HCT116 (cell line): ENCODE data around the gene CNOT2. TPM values are rescaled to one million over a fixed set of nuclear protein-coding genes. Genes with fewer than 3 reads are reported as not detected.

Experiments used
- ATAC-seq: fragments of 200-7000 bp; cut with Tn5 transposase; 2 replicates; pipeline ENCODE4 v1.9.1; 2020; ENCODE audit warnings: mild to moderate bottlenecking, moderate library complexity
- BruUV-seq: library from RNA; stranded (reverse); fragments of 400-500 nt; replicated peaks from 2 replicates; lab custom pipeline; 2021; lab: Mats Ljungman, UMichigan
- CTCF ChIA-PET: fragments of 300-600 bp; sonication (Branson Sonifier 250); formaldehyde crosslinking; loops from one replicate; lab custom pipeline; 2021; ENCODE audit warnings: antibody characterized with exemption; lab: Charles Lee
- POLR2A ChIA-PET: fragments of 300-600, 350-600 bp; sonication (Branson Sonifier 250); formaldehyde crosslinking; loops from one replicate; lab custom pipeline; 2021; ENCODE audit warnings: antibody characterized with exemption; lab: Charles Lee
- RAD21 ChIA-PET, 2 experiments: fragments of 300-600 bp; sonication (Branson Sonifier 250); formaldehyde crosslinking; loops; one replicate each; lab custom pipeline; 2023; ENCODE audit warnings: low total read pairs in 2 of 2; ENCODE audit not compliant: uncharacterized antibody in 2 of 2, unreplicated experiment in 2 of 2, low non-redundant PET in 1 of 2; lab: Charles Lee
- DNase-seq: peaks from one replicate; pipeline ENCODE4 v3.0.0-alpha.2; 2010; ENCODE audit warnings: low read depth, low spot score
- H2AFZ ChIP-seq: fragments of 200-600 bp; shearing (Covaris generic), sonication (generic); 2 replicates; pipeline ENCODE4 v1.6.1; 2017; ENCODE audit warnings: low read depth, mixed run types, mixed read lengths, antibody characterized with exemption, low read length; ENCODE audit not compliant: poor library complexity, severe bottlenecking
- H3K27ac ChIP-seq: 2 replicates; pipeline ENCODE4 v1.5.1; 2012; ENCODE audit warnings: low read depth, low read length
- H3K27me3 ChIP-seq: fragments of 200-600 bp; sonication (generic); 2 replicates; pipeline ENCODE4 v1.6.1; 2016; ENCODE audit warnings: mixed run types, low read length, mixed read lengths; ENCODE audit not compliant: insufficient read depth
- H3K36me3 ChIP-seq, 2 experiments: fragments of 200-500 bp in 1 of 2; fragments of 200-600 bp in 1 of 2; sonication (Bioruptor generic) in 1 of 2; sonication (generic) in 1 of 2; 2 replicates each; pipeline versions ENCODE4 v1.5.1 to v1.6.1; 2014 to 2016; ENCODE audit warnings: low read length in 2 of 2, inconsistent platforms in 1 of 2, mixed read lengths in 1 of 2, mixed run types in 1 of 2; ENCODE audit not compliant: insufficient read depth in 2 of 2, control insufficient read depth in 1 of 2
- H3K4me1 ChIP-seq, 2 experiments: fragments of 200-600 bp in 1 of 2; sonication (generic) in 1 of 2; 2 replicates each; pipeline versions ENCODE4 v1.5.1 to v1.6.1; 2012 to 2017; ENCODE audit warnings: low read length in 2 of 2, inconsistent platforms in 1 of 2, mild to moderate bottlenecking in 1 of 2, mixed read lengths in 1 of 2, mixed run types in 1 of 2, moderate library complexity in 1 of 2; ENCODE audit not compliant: insufficient read depth in 2 of 2, control insufficient read depth in 1 of 2
- H3K4me2 ChIP-seq: fragments of 200-600 bp; sonication (generic); 2 replicates; pipeline ENCODE4 v1.6.1; 2017; ENCODE audit warnings: mixed run types, low read length, mixed read lengths
- H3K4me3 ChIP-seq, 2 experiments: fragments of 200-600 bp in 1 of 2; sonication (generic) in 1 of 2; replicated peaks in 1 of 2; 2 replicates each; pipeline ENCODE4 v1.5.1; 2011 to 2016; ENCODE audit warnings: low read length in 2 of 2, control low read depth in 1 of 2, low read depth in 1 of 2, mild to moderate bottlenecking in 1 of 2, mixed read lengths in 1 of 2, mixed run types in 1 of 2
- H3K79me2 ChIP-seq: fragments of 200-600 bp; sonication (generic); 2 replicates; pipeline ENCODE4 v1.6.1; 2017; ENCODE audit warnings: mild to moderate bottlenecking, mixed run types, low read length, moderate library complexity, mixed read lengths; ENCODE audit not compliant: insufficient read depth
- H3K9ac ChIP-seq: fragments of 200-600 bp; sonication (generic); 2 replicates; pipeline ENCODE4 v1.6.1; 2016; ENCODE audit warnings: low read length, mixed read lengths
- H3K9me2 ChIP-seq: fragments of 200-600 bp; sonication (generic), shearing (Covaris generic); 2 replicates; pipeline ENCODE4 v1.6.1; 2017; ENCODE audit warnings: mixed run types, mild to moderate bottlenecking, moderate library complexity; ENCODE audit not compliant: insufficient read depth
- H3K9me3 ChIP-seq, 2 experiments: fragments of 200-500 bp in 1 of 2; fragments of 200-600 bp in 1 of 2; sonication (Bioruptor generic) in 1 of 2; sonication (generic) in 1 of 2; 2 replicates each; pipeline ENCODE4 v1.6.1; 2014 to 2017; ENCODE audit warnings: low read length in 2 of 2, mixed read lengths in 2 of 2, inconsistent platforms in 1 of 2, low read depth in 1 of 2, mild to moderate bottlenecking in 1 of 2, mixed run types in 1 of 2, moderate library complexity in 1 of 2; ENCODE audit not compliant: control insufficient read depth in 1 of 2, insufficient read depth in 1 of 2
- H4K20me1 ChIP-seq: fragments of 200-600 bp; sonication (generic), shearing (Covaris generic); 2 replicates; pipeline ENCODE4 v1.6.1; 2017; ENCODE audit warnings: mixed run types, mild to moderate bottlenecking, moderate library complexity; ENCODE audit not compliant: insufficient read depth
- ATF3 ChIP-seq: IDR thresholded peaks from 2 replicates; pipeline ENCODE4 v1.6.1; 2012
- CBX3 ChIP-seq: IDR thresholded peaks from 2 replicates; pipeline ENCODE4 v1.6.1; 2012; ENCODE audit warnings: low read depth
- CEBPB ChIP-seq: IDR thresholded peaks from 2 replicates; pipeline ENCODE4 v1.6.1; 2012; ENCODE audit warnings: low read depth
- CTCF ChIP-seq, 3 experiments: fragments of 200-600 bp in 1 of 3; sonication (generic) in 1 of 3; IDR thresholded peaks in 2 of 3; conservative IDR thresholded peaks in 1 of 3; 2 replicates each; pipeline ENCODE4 v1.5.1; 2012 to 2017; ENCODE audit warnings: low read depth in 2 of 3, low read length in 2 of 3, antibody characterized with exemption in 1 of 3, borderline replicate concordance in 1 of 3, control low read depth in 1 of 3, mild to moderate bottlenecking in 1 of 3, mixed read lengths in 1 of 3, mixed run types in 1 of 3, moderate library complexity in 1 of 3; ENCODE audit not compliant: insufficient read depth in 1 of 3
- ELF1 ChIP-seq: IDR thresholded peaks from 2 replicates; pipeline ENCODE4 v1.6.1; 2012; ENCODE audit warnings: low read depth, borderline replicate concordance
- EZH2 ChIP-seq: fragments of 200-600 bp; sonication (generic); IDR thresholded peaks from 2 replicates; pipeline ENCODE4 v1.6.1; 2017; ENCODE audit warnings: antibody characterized with exemption, mixed run types
- EZH2phosphoT487 ChIP-seq: fragments of 200-600 bp; IDR thresholded peaks from 2 replicates; pipeline ENCODE4 v1.6.1; 2018; ENCODE audit warnings: antibody characterized with exemption, borderline replicate concordance
- JUND ChIP-seq: IDR thresholded peaks from 2 replicates; pipeline ENCODE4 v1.6.1; 2012
- MAX ChIP-seq: IDR thresholded peaks from 2 replicates; pipeline ENCODE4 v1.6.1; 2012
- POLR2AphosphoS5 ChIP-seq: IDR thresholded peaks from 2 replicates; pipeline ENCODE4 v1.6.1; 2011; ENCODE audit warnings: mild to moderate bottlenecking, low read depth, low read length, moderate library complexity
- RAD21 ChIP-seq: IDR thresholded peaks from 2 replicates; pipeline ENCODE4 v1.6.1; 2012; ENCODE audit warnings: low read depth, mild to moderate bottlenecking
- REST ChIP-seq: IDR thresholded peaks from 2 replicates; pipeline ENCODE4 v1.6.1; 2012; ENCODE audit warnings: low read depth
- SP1 ChIP-seq: IDR thresholded peaks from 2 replicates; pipeline ENCODE4 v1.6.1; 2012; ENCODE audit warnings: low read depth
- SRF ChIP-seq: IDR thresholded peaks from 2 replicates; pipeline ENCODE4 v1.6.1; 2012; ENCODE audit warnings: low read depth
- ZBTB33 ChIP-seq: IDR thresholded peaks from 2 replicates; pipeline ENCODE4 v1.6.1; 2011; ENCODE audit warnings: mild to moderate bottlenecking, low read length, moderate library complexity; ENCODE audit not compliant: insufficient replicate concordance; ENCODE audit errors: extremely low read depth
- ZFX ChIP-seq: fragments of 450-650 bp; IDR thresholded peaks from 2 replicates; pipeline ENCODE4 v1.6.1; 2017
- ZNF274 ChIP-seq: fragments of 200-500 bp; sonication (Bioruptor generic); IDR thresholded peaks from 2 replicates; pipeline ENCODE4 v1.6.1; 2014; ENCODE audit warnings: mild to moderate bottlenecking, low read depth, low read length, inconsistent platforms
- intact Hi-C: fragments of 100-400 bp; cut with micrococcal nuclease; formaldehyde crosslinking; loops from 2 replicates; pipeline ENCODE4 v1.10.0; 2022
- total RNA-seq: library from RNA; stranded (reverse); gene quantifications from one replicate; pipeline ENCODE4 v1.2.1, GENCODE V29; 2021; ENCODE audit not compliant: unreplicated experiment

The CNOT2 gene
- total RNA-seq, 1 experiment from 2014 or later: 58.7 TPM

- Histone ChIP-seq H3K79me2 (no peaks in the 10 kb centered on the region), H3K4me2 (no peak overlapping the region), H3K9me3 (peaks cover 0 to 6% of the 10 kb centered on the region in 2 experiments; a peak in 1 of 4 replicates), H3K36me3 (no peaks in the 10 kb centered on the region), H4K20me1 (no peaks in the 10 kb centered on the region), H3K27me3 (no peaks in the 10 kb centered on the region), H2AFZ (no peak overlapping the region), H3K27ac (no peak overlapping the region), H3K4me1 (no peaks in the 10 kb centered on the region), H3K9ac (no peak overlapping the region), H3K9me2 (no peaks in the 10 kb centered on the region), H3K4me3 (no peak overlapping the region)
- ChIA-PET POLR2A (no interaction called here), RAD21 (no interaction called here), CTCF (no interaction called here)
- DNase-seq: no peak
- intact Hi-C loops: no loop called here
- no TSS peak for BruUV-seq
- ATAC-seq: no peak
- no peak for TF ChIP-seq CBX3
- TF ChIP-seq EZH2: no peak
- TF ChIP-seq ATF3: no peak
- no peak for TF ChIP-seq ELF1
- TF ChIP-seq RAD21: no peak
- no peak for TF ChIP-seq ZBTB33
- TF ChIP-seq SRF: no peak
- no peak for TF ChIP-seq REST
- TF ChIP-seq ZFX: no peak
- no peak for TF ChIP-seq EZH2phosphoT487
- no peak for TF ChIP-seq JUND
- no peak for TF ChIP-seq CEBPB
- no peak for TF ChIP-seq SP1
- no peak for TF ChIP-seq CTCF (IDR thresholded peaks at IDR 0.05 in 2 of 3, conservative IDR thresholded peaks at IDR 0.05 in 1 of 3; ENCODE audit: borderline replicate concordance in 1 of 3, insufficient read depth in 1 of 3, low read depth in 2 of 3, low read length in 2 of 3)
- TF ChIP-seq POLR2AphosphoS5: no peak
- TF ChIP-seq MAX: no peak
- no peak for TF ChIP-seq ZNF274
- TF ChIP-seq, all 23 proteins: peak for 0
These were observed 143.5 kb downstream of the CNOT2 start for GRCh38 chr12:70386771-70387170.
